Cardiac muscle cell (in vitro differentiated cells and primary cell): ENCODE data around the gene NELL2. TPM values are rescaled to one million over a fixed set of nuclear protein-coding genes. Genes with fewer than 3 reads are reported as not detected.
"Not testable (repeated sequence)": the region's sequence is repeated elsewhere in the genome, so short reads cannot be mapped to it uniquely, and the experiment has no call there.

ENCODE experiments used
- DNase-seq, 2 donors: peaks; one replicate each; pipeline versions ENCODE4 v3.0.0 to v3.0.0-alpha.2; 2010 to 2017; ENCODE audit warnings: low read depth in 1 of 2, low spot score in 1 of 2
- H3K27ac ChIP-seq: fragments of 200-600 bp; sonication (generic); 2 replicates; pipeline ENCODE4 v1.5.1; 2016
- H3K27me3 ChIP-seq: fragments of 200-600 bp; sonication (generic); 2 replicates; pipeline ENCODE4 v1.6.0; 2016; ENCODE audit warnings: control low read depth
- H3K36me3 ChIP-seq: fragments of 200-600 bp; sonication (generic); 2 replicates; pipeline ENCODE4 v1.5.1; 2016; ENCODE audit warnings: control low read depth
- H3K4me1 ChIP-seq: fragments of 200-600 bp; sonication (generic); 2 replicates; pipeline ENCODE4 v1.8.1; 2017; ENCODE audit warnings: low read depth, mild to moderate bottlenecking, mixed run types
- H3K4me3 ChIP-seq: fragments of 200-600 bp; sonication (generic); 2 replicates; pipeline ENCODE4 v1.5.1; 2016; ENCODE audit warnings: mild to moderate bottlenecking
- H3K9me3 ChIP-seq: fragments of 200-600 bp; sonication (generic); 2 replicates; pipeline ENCODE4 v1.5.1; 2017; ENCODE audit warnings: low read depth, mild to moderate bottlenecking, control low read depth
- CTCF ChIP-seq: IDR thresholded peaks from 2 replicates; pipeline ENCODE4 v1.5.1; 2012; ENCODE audit warnings: low read depth, mild to moderate bottlenecking, low read length
- polyA plus RNA-seq: library from polyadenylated mRNA; unstranded; fragments of >200 nt; fragmentation: Nextera tagmentation; extraction: Ambion mirVana; gene quantifications from 2 replicates; pipeline ENCODE4 v1.2.1, GENCODE V29; 2016
- total RNA-seq: library from RNA; depleted of rRNA; stranded (reverse); fragments of >200 nt; gene quantifications from 2 replicates; pipeline ENCODE4 v1.2.3, GENCODE V29; 2016

Gene NELL2
- total and polyA plus RNA-seq, 2 experiments from 2014 or later = 1.6 to 3.3 TPM

GRCh38 chr12:44749566-44749965, 126.5 kb downstream of the NELL2 start:
- DNase-seq = no peak
- Histone ChIP-seq H3K27me3 (no peaks in the 10 kb centered on the region), H3K9me3 (no peaks in the 10 kb centered on the region), H3K27ac (no peak overlapping the region), H3K4me3 (no peak overlapping the region), H3K4me1 (no peaks in the 10 kb centered on the region), H3K36me3 (no peaks in the 10 kb centered on the region)
- no peak for TF ChIP-seq CTCF

- no peaks in the 10 kb centered on the region for H3K9me3 ChIP-seq
- TF ChIP-seq CTCF = no peak
- no peak overlapping the region for H3K27ac ChIP-seq
- no peaks in the 10 kb centered on the region for H3K27me3 ChIP-seq
- DNase-seq = no peak
- no peak overlapping the region for H3K4me3 ChIP-seq
- no peaks in the 10 kb centered on the region for H3K4me1 ChIP-seq
- no peaks in the 10 kb centered on the region for H3K36me3 ChIP-seq
These were observed 127.1 kb downstream of the NELL2 start for GRCh38 chr12:44748950-44749468.

- not testable (repeated sequence) for DNase-seq, H3K27ac ChIP-seq
These were observed 134.7 kb downstream of the NELL2 start for GRCh38 chr12:44741292-44741980.

GRCh38 chr12:44738051-44738450, 138.1 kb downstream of the NELL2 start:
- TF ChIP-seq CTCF = no peak
- no peak for DNase-seq
- no peak overlapping the region for H3K4me3 ChIP-seq

More at GRCh38 chr12:44741292-44741980, 134.7 kb downstream of the NELL2 start:
- H3K27me3 ChIP-seq, H3K4me3 ChIP-seq, H3K4me1 ChIP-seq, H3K9me3 ChIP-seq, H3K36me3 ChIP-seq: not testable (repeated sequence)

GRCh38 chr12:44728566-44728965, 147.5 kb downstream of the NELL2 start:
- Histone ChIP-seq H3K4me3 (no peak overlapping the region), H3K36me3 (no peaks in the 10 kb centered on the region), H3K27ac (no peak overlapping the region), H3K9me3 (no peaks in the 10 kb centered on the region), H3K4me1 (no peaks in the 10 kb centered on the region), H3K27me3 (no peaks in the 10 kb centered on the region)
- TF ChIP-seq CTCF = no peak
- no peak for DNase-seq

More at GRCh38 chr12:44738051-44738450, 138.1 kb downstream of the NELL2 start:
- Histone ChIP-seq H3K9me3 (no peaks in the 10 kb centered on the region), H3K36me3 (no peaks in the 10 kb centered on the region), H3K4me1 (no peaks in the 10 kb centered on the region), H3K27me3 (no peaks in the 10 kb centered on the region), H3K27ac (no peak overlapping the region)

GRCh38 chr12:44720265-44720664, 155.8 kb downstream of the NELL2 start:
- no peak for DNase-seq
- H3K36me3 ChIP-seq = no peaks in the 10 kb centered on the region
- no peaks in the 10 kb centered on the region for H3K27me3 ChIP-seq
- no peak overlapping the region for H3K27ac ChIP-seq
- H3K9me3 ChIP-seq = no peaks in the 10 kb centered on the region
- H3K4me3 ChIP-seq = no peak overlapping the region
- TF ChIP-seq CTCF = no peak
- H3K4me1 ChIP-seq = peaks cover 10% of the 10 kb centered on the region
